ENCODE results near the gene SLCO6A1. TPM values are rescaled to one million over a fixed set of nuclear protein-coding genes. Genes with fewer than 3 reads are reported as not detected.
A peak's percentile ranks its signal among the peaks of the same experiment; 100 is the strongest.
"Not testable (repeated sequence)": the region's sequence is repeated elsewhere in the genome, so short reads cannot be mapped to it uniquely, and the experiment has no call there.

The SLCO6A1 gene
- total RNA-seq, 1 experiment from 2014 or later: not detected

DNA sequence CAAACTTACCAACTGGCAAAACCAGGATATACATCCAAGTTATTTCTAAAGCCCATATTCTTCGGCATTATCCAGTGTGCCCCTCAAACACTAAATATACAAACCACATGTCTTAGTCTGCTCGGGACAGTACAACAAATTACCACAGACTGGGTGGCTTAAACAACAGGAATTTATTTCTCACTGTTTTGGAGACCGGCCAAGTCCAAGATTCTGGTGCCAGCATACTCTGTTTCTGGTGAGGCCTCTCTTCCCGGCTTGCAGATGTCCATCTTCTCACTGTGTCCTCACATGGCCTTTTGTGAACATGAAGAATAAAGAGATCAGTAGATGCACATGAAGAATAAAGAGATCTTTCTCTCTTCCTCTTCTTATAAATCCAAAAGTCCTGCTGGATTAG lies 12.9 kb upstream of the SLCO6A1 start:
- Histone ChIP-seq H3K9me3 (ENCODE audit: low read length) (no peaks in the 10 kb centered on the region), H3K27ac (ENCODE audit: low read length) (no peak overlapping the region), H2AFZ (ENCODE audit: low read length) (no peak overlapping the region), H3K27me3 (ENCODE audit: low read length) (no peaks in the 10 kb centered on the region), H3K4me2 (ENCODE audit: low read depth, low read length, poor library complexity, severe bottlenecking) (no peak overlapping the region), H3K4me3 (ENCODE audit: low read length) (no peak overlapping the region), H4K20me1 (ENCODE audit: insufficient read depth, low read depth, low read length) (no peaks in the 10 kb centered on the region), H3K4me1 (ENCODE audit: low read length) (no peaks in the 10 kb centered on the region), H3K9ac (ENCODE audit: low read length) (no peak overlapping the region), H3K79me2 (ENCODE audit: low read length) (no peaks in the 10 kb centered on the region), H3K36me3 (ENCODE audit: insufficient read depth, low read length) (no peaks in the 10 kb centered on the region), H3K9me2 (replicated peaks; ENCODE audit: insufficient read depth, low read length) (no peaks in the 10 kb centered on the region)
- DNase-seq: no peak

GRCh38 chr5:102491261-102491914 lies 7.4 kb downstream of the SLCO6A1 start:
- not testable (repeated sequence) for H3K27ac ChIP-seq (ENCODE audit: low read length); H4K20me1 ChIP-seq (ENCODE audit: insufficient read depth, low read depth, low read length); H3K36me3 ChIP-seq (ENCODE audit: insufficient read depth, low read length); H3K4me2 ChIP-seq (ENCODE audit: low read depth, low read length, poor library complexity, severe bottlenecking); H3K9me2 ChIP-seq (replicated peaks; ENCODE audit: insufficient read depth, low read length); H3K4me3 ChIP-seq (ENCODE audit: low read length); H3K4me1 ChIP-seq (ENCODE audit: low read length); H2AFZ ChIP-seq (ENCODE audit: low read length); H3K27me3 ChIP-seq (ENCODE audit: low read length); H3K9ac ChIP-seq (ENCODE audit: low read length); DNase-seq; H3K9me3 ChIP-seq (ENCODE audit: low read length); H3K79me2 ChIP-seq (ENCODE audit: low read length)

DNA sequence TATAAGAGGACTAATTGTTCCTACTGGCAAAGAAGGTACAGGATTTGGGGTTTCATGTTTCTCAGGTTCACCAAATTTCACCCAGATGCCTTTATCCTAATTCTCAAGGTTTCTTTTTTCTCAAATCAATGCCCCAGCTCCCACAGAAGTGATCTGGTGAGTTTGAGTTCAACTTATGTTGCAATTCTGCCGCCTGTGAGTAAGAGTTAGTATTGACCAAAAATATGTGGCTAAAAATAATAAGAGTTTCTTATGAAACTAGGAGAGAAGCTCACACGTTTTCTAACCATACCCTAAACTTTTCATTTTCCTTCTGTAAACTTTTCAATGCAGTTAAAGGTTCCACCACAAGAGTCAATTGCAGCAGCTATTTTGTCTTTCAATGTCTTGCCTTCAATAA lies 15.1 kb downstream of the SLCO6A1 start:
- Histone ChIP-seq H3K9ac (ENCODE audit: low read length) (no peak overlapping the region), H3K79me2 (ENCODE audit: low read length) (no peaks in the 10 kb centered on the region), H3K9me3 (ENCODE audit: low read length) (no peaks in the 10 kb centered on the region), H3K4me3 (ENCODE audit: low read length) (no peak overlapping the region), H3K4me1 (ENCODE audit: low read length) (no peaks in the 10 kb centered on the region), H3K27ac (ENCODE audit: low read length) (no peak overlapping the region), H3K9me2 (replicated peaks; ENCODE audit: insufficient read depth, low read length) (0 out of 2 replicates have a peak, but pooled peaks cover 3% of the 10 kb centered on the region), H2AFZ (ENCODE audit: low read length) (no peak overlapping the region), H4K20me1 (ENCODE audit: insufficient read depth, low read depth, low read length) (no peaks in the 10 kb centered on the region), H3K4me2 (ENCODE audit: low read depth, low read length, poor library complexity, severe bottlenecking) (no peak overlapping the region), H3K27me3 (ENCODE audit: low read length) (no peaks in the 10 kb centered on the region), H3K36me3 (ENCODE audit: insufficient read depth, low read length) (no peaks in the 10 kb centered on the region)
- DNase-seq: no peak

DNA sequence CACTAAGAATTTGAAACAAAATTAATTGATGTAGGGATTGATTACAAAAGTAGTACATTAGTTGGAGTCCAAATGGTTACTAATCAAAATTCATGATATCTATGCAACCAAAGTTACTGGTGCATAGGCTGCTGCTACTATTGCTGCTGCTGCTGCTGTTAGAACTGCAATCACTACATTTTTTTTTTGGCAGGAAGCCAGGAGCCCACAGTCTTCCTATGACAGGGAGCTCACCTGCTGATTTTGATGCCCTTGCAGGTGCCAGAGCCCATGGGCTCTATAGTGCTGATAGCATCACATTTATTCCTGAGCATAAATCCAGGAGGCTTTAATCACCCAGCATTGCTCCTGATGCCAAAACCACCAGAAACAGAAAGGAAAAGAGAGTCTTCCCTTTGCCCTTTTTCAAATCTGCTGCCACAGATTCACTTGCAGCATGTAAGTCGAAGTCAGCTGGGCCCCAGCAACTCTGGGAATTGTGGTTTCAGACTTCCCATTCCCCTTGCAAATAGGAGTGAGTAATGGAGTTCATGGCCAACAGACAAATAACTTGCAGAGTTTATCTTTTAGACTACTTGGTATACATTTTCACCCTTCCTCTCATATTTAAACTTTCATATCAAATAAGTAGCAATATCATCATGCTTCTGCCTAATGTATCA lies 17.6 kb downstream of the SLCO6A1 start:
- Histone ChIP-seq H3K27me3 (ENCODE audit: low read length) (no peaks in the 10 kb centered on the region), H4K20me1 (ENCODE audit: insufficient read depth, low read depth, low read length) (no peaks in the 10 kb centered on the region), H3K27ac (ENCODE audit: low read length) (no peak overlapping the region), H3K9ac (ENCODE audit: low read length) (no peak overlapping the region), H2AFZ (ENCODE audit: low read length) (no peak overlapping the region), H3K9me3 (ENCODE audit: low read length) (no peaks in the 10 kb centered on the region), H3K79me2 (ENCODE audit: low read length) (no peaks in the 10 kb centered on the region), H3K36me3 (ENCODE audit: insufficient read depth, low read length) (no peaks in the 10 kb centered on the region), H3K9me2 (replicated peaks; ENCODE audit: insufficient read depth, low read length) (0 out of 2 replicates have a peak, but pooled peaks cover 3% of the 10 kb centered on the region), H3K4me3 (ENCODE audit: low read length) (no peak overlapping the region), H3K4me2 (ENCODE audit: low read depth, low read length, poor library complexity, severe bottlenecking) (no peak overlapping the region), H3K4me1 (ENCODE audit: low read length) (no peaks in the 10 kb centered on the region)
- no peak for DNase-seq

GRCh38 chr5:102453716-102454115 lies 45.1 kb downstream of the SLCO6A1 start:
- Histone ChIP-seq H3K4me2 (ENCODE audit: low read depth, low read length, poor library complexity, severe bottlenecking) (no peak overlapping the region), H3K4me3 (ENCODE audit: low read length) (no peak overlapping the region), H3K36me3 (ENCODE audit: insufficient read depth, low read length) (no peaks in the 10 kb centered on the region), H3K9me2 (replicated peaks; ENCODE audit: insufficient read depth, low read length) (no peaks in the 10 kb centered on the region), H3K27ac (ENCODE audit: low read length) (no peak overlapping the region), H2AFZ (ENCODE audit: low read length) (no peak overlapping the region; the same call in none of the 2 replicates), H3K9me3 (ENCODE audit: low read length) (no peaks in the 10 kb centered on the region), H3K4me1 (ENCODE audit: low read length) (no peaks in the 10 kb centered on the region), H4K20me1 (ENCODE audit: insufficient read depth, low read depth, low read length) (no peaks in the 10 kb centered on the region), H3K27me3 (ENCODE audit: low read length) (no peaks in the 10 kb centered on the region), H3K9ac (ENCODE audit: low read length) (no peak overlapping the region), H3K79me2 (ENCODE audit: low read length) (no peaks in the 10 kb centered on the region)
- no peak for DNase-seq

DNA sequence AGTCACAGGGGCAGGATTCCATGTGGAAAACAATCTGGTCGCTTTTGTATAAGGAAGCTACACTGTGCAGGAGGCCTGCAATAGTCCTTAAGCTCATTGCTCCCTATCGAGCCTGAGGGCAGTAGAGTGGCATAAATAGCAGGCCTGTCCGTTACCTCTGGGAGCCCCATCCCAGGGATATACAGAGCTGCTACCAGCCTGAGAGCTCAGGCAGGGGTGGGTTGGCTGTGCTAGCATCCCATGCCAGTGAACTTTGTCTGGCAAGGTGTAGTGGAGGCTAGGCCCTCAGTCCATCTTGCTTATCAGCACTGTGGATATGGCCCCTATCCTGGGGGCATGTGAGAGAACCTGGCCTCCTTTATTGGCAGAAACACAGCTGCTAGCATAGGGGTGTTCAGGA lies 47.7 kb downstream of the SLCO6A1 start:
- H3K36me3 ChIP-seq (ENCODE audit: insufficient read depth, low read length): no peaks in the 10 kb centered on the region
- H3K9ac ChIP-seq (ENCODE audit: low read length): no peak overlapping the region

DNA sequence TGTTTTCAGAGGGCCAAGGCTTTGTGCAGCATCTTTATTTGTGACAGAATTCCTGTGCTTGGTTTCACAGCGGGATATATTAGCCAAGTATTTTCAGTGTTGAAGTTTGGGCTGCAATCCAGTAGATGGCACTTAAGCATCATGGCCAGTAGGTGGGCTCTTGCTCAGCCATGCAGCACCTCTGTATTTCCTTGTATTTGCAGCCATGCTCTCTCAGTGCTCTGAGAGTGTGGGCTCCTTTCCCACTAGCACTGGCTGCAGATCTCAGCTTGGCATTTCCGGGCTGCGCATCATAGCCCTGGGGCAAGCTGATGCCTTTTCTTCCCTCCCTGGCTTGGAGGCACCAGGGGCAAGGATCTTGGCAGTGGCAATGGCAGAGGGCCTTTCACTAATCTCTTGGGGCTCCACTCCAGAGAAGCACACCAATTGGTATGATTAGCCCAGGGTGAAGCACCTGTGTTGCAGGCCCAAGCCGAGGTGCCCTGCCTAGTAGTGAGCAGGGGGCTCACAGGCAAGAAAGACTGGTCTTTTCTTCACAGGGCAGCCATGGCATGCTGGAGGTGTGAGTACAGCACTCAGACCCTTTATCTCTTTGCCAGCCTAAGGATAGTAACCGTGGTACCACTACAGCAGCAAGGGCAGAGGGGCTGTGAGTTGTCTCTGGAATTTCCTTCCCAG lies 48.3 kb downstream of the SLCO6A1 start:
- Histone ChIP-seq H3K4me3 (ENCODE audit: low read length) (no peak overlapping the region), H3K4me2 (ENCODE audit: low read depth, low read length, poor library complexity, severe bottlenecking) (no peak overlapping the region), H3K36me3 (ENCODE audit: insufficient read depth, low read length) (no peaks in the 10 kb centered on the region), H3K9ac (ENCODE audit: low read length) (no peak overlapping the region), H3K79me2 (ENCODE audit: low read length) (no peaks in the 10 kb centered on the region), H2AFZ (ENCODE audit: low read length) (no peak overlapping the region), H3K9me2 (replicated peaks; ENCODE audit: insufficient read depth, low read length) (no peaks in the 10 kb centered on the region), H4K20me1 (ENCODE audit: insufficient read depth, low read depth, low read length) (no peaks in the 10 kb centered on the region), H3K27ac (ENCODE audit: low read length) (no peak overlapping the region), H3K9me3 (ENCODE audit: low read length) (no peaks in the 10 kb centered on the region), H3K4me1 (ENCODE audit: low read length) (no peaks in the 10 kb centered on the region), H3K27me3 (ENCODE audit: low read length) (no peaks in the 10 kb centered on the region)
- DNase-seq: peak; percentile 70

More for the DNA sequence above, 47.7 kb downstream of the SLCO6A1 start:
- H3K27ac ChIP-seq (ENCODE audit: low read length): no peak overlapping the region
- H2AFZ ChIP-seq (ENCODE audit: low read length): no peak overlapping the region
- no peaks in the 10 kb centered on the region for H4K20me1 ChIP-seq (ENCODE audit: insufficient read depth, low read depth, low read length)
- no peaks in the 10 kb centered on the region for H3K4me1 ChIP-seq (ENCODE audit: low read length)
- no peaks in the 10 kb centered on the region for H3K9me3 ChIP-seq (ENCODE audit: low read length)
- no peak for DNase-seq
- H3K27me3 ChIP-seq (ENCODE audit: low read length): no peaks in the 10 kb centered on the region
- no peak overlapping the region for H3K4me3 ChIP-seq (ENCODE audit: low read length)
- no peaks in the 10 kb centered on the region for H3K9me2 ChIP-seq (replicated peaks; ENCODE audit: insufficient read depth, low read length)
- H3K4me2 ChIP-seq (ENCODE audit: low read depth, low read length, poor library complexity, severe bottlenecking): no peak overlapping the region
- no peaks in the 10 kb centered on the region for H3K79me2 ChIP-seq (ENCODE audit: low read length)

DNA sequence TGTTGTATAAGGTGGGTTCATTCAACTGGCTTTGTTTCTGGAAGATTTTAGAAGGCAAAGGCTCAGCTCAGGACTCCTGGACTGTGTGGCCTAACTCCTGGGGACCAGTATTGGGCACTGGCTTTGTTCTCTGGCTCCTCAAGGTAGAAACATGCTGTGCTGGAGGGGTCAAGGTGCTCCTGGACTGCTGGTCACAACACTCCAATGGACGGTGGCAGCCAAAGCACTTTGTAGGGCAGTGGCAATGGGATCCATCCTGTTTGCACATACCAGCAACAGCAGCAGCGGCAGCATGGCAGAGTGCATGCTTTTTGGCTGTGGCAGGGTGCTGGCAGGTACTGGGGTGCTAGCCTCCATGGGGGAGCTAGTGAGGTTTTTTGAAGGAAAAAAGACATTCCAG lies 65.3 kb downstream of the SLCO6A1 start:
- no peak for DNase-seq
- H4K20me1 ChIP-seq (ENCODE audit: insufficient read depth, low read depth, low read length): no peaks in the 10 kb centered on the region
- H3K9ac ChIP-seq (ENCODE audit: low read length): no peak overlapping the region
- H3K27me3 ChIP-seq (ENCODE audit: low read length): no peaks in the 10 kb centered on the region
- no peaks in the 10 kb centered on the region for H3K79me2 ChIP-seq (ENCODE audit: low read length)
- no peak overlapping the region for H3K4me2 ChIP-seq (ENCODE audit: low read depth, low read length, poor library complexity, severe bottlenecking)
- no peak overlapping the region for H2AFZ ChIP-seq (ENCODE audit: low read length)
- no peak overlapping the region for H3K27ac ChIP-seq (ENCODE audit: low read length)
- H3K9me3 ChIP-seq (ENCODE audit: low read length): no peaks in the 10 kb centered on the region
- H3K9me2 ChIP-seq (replicated peaks; ENCODE audit: insufficient read depth, low read length): no peaks in the 10 kb centered on the region
- H3K4me3 ChIP-seq (ENCODE audit: low read length): no peak overlapping the region
- H3K36me3 ChIP-seq (ENCODE audit: insufficient read depth, low read length): no peaks in the 10 kb centered on the region
- no peaks in the 10 kb centered on the region for H3K4me1 ChIP-seq (ENCODE audit: low read length)
